Activated CD4-positive, alpha-beta memory T cell treated with anti-CD3 and anti-CD28 coated beads, Interleukin-2, amount 10 ng/mL, durations not matched to agents 7 days and 5 days (primary cell): Measurements from ENCODE around the gene ARHGAP10. TPM values are rescaled to one million over a fixed set of nuclear protein-coding genes. Genes with fewer than 3 reads are reported as not detected.

Experiments
- CTCF ChIA-PET: fragments of 350-600 bp; sonication (Branson Sonifier 250); formaldehyde crosslinking; loops from one replicate; lab custom pipeline; 2021; ENCODE audit warnings: antibody characterized with exemption, inconsistent platforms; lab: Charles Lee
- POLR2A ChIA-PET: fragments of 350-600 bp; sonication (Branson Sonifier 250); formaldehyde crosslinking; loops from one replicate; lab custom pipeline; 2021; ENCODE audit warnings: antibody characterized with exemption; lab: Charles Lee
- DNase-seq: peaks from one replicate; pipeline ENCODE4 v3.0.0-alpha.2; 2020
- H3K27ac Mint-ChIP-seq: one replicate; pipeline ENCODE4 v1.8.0; 2021; ENCODE audit warnings: mild to moderate bottlenecking, mixed read lengths
- H3K27me3 Mint-ChIP-seq: one replicate; pipeline ENCODE4 v1.8.0; 2021; ENCODE audit warnings: mixed read lengths
- H3K36me3 Mint-ChIP-seq: one replicate; pipeline ENCODE4 v1.8.0; 2021; ENCODE audit warnings: low read depth, mixed read lengths
- H3K4me1 Mint-ChIP-seq: one replicate; pipeline ENCODE4 v1.8.0; 2021; ENCODE audit warnings: mixed read lengths
- H3K4me3 Mint-ChIP-seq: one replicate; pipeline ENCODE4 v1.8.0; 2021; ENCODE audit warnings: mild to moderate bottlenecking, mixed read lengths
- H3K9me3 Mint-ChIP-seq: one replicate; pipeline ENCODE4 v1.8.0; 2021; ENCODE audit warnings: mixed read lengths
- total RNA-seq, 2 experiments: library from RNA; stranded (reverse); gene quantifications; one replicate each; pipeline ENCODE4 v1.2.3, GENCODE V29; 2021

The ARHGAP10 gene, protein sequence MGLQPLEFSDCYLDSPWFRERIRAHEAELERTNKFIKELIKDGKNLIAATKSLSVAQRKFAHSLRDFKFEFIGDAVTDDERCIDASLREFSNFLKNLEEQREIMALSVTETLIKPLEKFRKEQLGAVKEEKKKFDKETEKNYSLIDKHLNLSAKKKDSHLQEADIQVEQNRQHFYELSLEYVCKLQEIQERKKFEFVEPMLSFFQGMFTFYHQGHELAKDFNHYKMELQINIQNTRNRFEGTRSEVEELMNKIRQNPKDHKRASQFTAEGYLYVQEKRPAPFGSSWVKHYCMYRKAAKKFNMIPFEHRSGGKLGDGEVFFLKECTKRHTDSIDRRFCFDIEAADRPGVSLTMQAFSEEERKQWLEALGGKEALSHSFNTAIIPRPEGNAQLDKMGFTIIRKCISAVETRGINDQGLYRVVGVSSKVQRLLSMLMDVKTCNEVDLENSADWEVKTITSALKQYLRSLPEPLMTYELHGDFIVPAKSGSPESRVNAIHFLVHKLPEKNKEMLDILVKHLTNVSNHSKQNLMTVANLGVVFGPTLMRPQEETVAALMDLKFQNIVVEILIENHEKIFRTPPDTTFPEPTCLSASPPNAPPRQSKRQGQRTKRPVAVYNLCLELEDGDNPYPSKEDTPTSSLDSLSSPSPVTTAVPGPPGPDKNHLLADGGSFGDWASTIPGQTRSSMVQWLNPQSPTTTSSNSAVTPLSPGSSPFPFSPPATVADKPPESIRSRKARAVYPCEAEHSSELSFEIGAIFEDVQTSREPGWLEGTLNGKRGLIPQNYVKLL
- 10 to 100 TPM; 19.7 to 22.2 TPM for total RNA-seq

DNA sequence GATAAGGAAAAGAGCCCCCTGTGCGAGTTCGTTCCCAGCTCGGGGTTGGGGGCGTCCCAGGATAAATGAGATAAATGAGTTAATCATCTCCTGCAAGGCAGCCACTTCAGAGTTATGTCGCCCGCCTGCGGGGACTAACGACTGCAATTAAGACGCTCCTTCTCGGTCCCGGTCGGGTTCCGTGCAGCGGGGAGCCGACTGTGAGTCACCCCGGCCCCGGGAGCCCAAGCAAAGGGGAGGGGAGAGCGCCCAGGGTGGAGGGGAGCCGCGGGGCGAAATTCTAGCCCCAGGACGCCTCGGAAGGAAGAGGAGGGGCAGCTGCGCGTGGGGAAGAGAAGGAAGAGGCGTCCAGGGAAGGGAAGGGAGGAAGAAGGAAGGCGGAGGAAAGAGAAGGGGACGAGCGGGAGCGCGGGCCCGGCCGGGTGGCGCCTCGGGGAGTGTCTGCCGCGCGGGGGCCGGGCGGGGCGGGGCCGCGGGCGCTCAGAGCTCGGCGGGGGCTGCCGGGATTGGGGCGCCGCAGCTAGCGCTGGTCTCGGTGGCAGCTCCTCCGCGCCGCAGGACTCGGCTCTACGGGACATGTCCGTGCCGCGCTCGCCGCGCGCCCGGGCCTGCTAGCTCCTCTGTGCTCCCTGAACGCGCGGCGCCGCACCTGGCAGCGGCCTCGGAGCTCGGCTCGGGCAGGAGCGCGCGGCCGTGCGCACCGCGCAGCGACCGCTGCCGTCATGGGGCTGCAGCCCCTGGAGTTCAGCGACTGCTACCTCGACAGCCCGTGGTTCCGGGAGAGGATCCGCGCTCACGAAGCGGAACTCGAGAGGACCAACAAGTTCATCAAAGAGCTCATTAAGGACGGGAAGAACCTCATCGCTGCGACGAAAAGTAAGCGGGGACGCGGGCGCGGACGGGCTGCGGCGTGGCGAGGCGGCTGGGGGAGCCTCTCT is at the start of gene ARHGAP10:
Gene ARHGAP10 (plus strand): TSS at position 509 of the 938 bp plus-strand sequence. CDS start 214 bp downstream, at position 723.
- peak; percentile 71 for DNase-seq
- Mint-ChIP-seq H3K9me3 (no peaks in the 10 kb centered on the region), H3K27me3 (peaks cover 12% of the 10 kb centered on the region), H3K4me3 (peak within 1 kb of the TSS; percentile 95), H3K36me3 (peaks cover 7% of the 10 kb centered on the region), H3K27ac (peak within 1 kb of the TSS; percentile 91), H3K4me1 (peaks cover 55% of the 10 kb centered on the region)
- ChIA-PET POLR2A (interaction anchor here (0.7 to 4.7 kb wide), 31 partner anchors 10 to 711 kb away, joined by 3 to 56 read pairs (median 4); partner anchors contain the start of genes NR3C2, PRMT9 and TMEM184C), CTCF (interaction anchor here (0.6 to 9.5 kb wide), 14 partner anchors 9 to 134 kb away, joined by 3 to 74 read pairs (median 4); partner anchors contain the start of genes PRMT9 and TMEM184C)

DNA sequence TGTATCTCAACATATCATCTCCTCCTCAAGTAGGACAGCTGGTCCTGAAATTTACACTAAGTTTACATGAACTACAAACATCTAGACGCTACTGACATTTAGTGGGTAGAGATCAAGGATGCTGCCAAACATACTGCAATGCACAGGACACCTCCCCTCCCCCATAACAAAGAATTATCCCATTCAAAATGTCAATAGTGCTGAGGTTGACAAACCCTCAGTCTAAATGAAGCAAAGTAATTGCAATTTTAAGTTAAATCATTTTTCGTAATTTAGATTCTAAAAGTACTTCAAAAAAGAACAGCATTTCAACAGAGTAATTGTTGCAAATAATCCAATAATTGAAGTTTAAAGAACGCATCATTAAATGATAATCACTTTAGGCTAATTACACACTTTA is 49.1 kb upstream of the ARHGAP10 start:
- H3K27ac Mint-ChIP-seq, result peak overlapping the region; percentile 83
- peak overlapping the region; percentile 89 for H3K4me3 Mint-ChIP-seq
- CTCF ChIA-PET, result interaction anchor here (0.9 to 4.7 kb wide), 4 partner anchors 9 to 183 kb away, joined by 3 to 40 read pairs (median 10); partner anchors contain the start of gene TMEM184C
- no peak for DNase-seq
- POLR2A ChIA-PET, result interaction anchor here (1.1 to 2.7 kb wide), 11 partner anchors 9 to 374 kb away, joined by 3 to 56 read pairs (median 5); partner anchors contain the start of genes ARHGAP10 and TMEM184C
- H3K27me3 Mint-ChIP-seq, result peaks cover 7% of the 10 kb centered on the region
- H3K36me3 Mint-ChIP-seq, result peaks cover 32% of the 10 kb centered on the region
- no peaks in the 10 kb centered on the region for H3K9me3 Mint-ChIP-seq
- H3K4me1 Mint-ChIP-seq, result peaks cover 40% of the 10 kb centered on the region

DNA sequence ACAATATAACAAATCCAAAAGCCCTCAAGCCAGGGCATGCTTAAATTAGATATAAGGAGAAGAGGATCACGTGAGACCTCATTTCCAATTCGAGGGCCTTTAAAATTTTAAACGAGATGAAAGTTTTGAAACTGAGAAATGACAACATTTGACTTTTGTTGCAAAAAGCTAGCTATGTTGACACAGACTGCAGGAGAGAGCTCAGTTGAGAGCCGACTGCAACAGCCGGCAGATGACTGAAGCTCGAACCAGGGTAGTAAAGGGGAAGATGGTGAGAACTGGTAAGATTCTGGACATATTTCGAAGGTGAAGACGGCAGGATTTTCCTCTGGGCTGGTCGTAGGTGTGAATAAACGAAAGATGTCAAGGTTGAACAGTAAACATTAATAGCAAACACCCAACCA is 48.7 kb upstream of the ARHGAP10 start:
- peak overlapping the region; percentile 83 for H3K27ac Mint-ChIP-seq
- CTCF ChIA-PET, result interaction anchor here (0.7 to 4.7 kb wide), 8 partner anchors 9 to 183 kb away, joined by 3 to 40 read pairs (median 4); partner anchors contain the start of gene TMEM184C
- DNase-seq, result peak; percentile 24

DNA sequence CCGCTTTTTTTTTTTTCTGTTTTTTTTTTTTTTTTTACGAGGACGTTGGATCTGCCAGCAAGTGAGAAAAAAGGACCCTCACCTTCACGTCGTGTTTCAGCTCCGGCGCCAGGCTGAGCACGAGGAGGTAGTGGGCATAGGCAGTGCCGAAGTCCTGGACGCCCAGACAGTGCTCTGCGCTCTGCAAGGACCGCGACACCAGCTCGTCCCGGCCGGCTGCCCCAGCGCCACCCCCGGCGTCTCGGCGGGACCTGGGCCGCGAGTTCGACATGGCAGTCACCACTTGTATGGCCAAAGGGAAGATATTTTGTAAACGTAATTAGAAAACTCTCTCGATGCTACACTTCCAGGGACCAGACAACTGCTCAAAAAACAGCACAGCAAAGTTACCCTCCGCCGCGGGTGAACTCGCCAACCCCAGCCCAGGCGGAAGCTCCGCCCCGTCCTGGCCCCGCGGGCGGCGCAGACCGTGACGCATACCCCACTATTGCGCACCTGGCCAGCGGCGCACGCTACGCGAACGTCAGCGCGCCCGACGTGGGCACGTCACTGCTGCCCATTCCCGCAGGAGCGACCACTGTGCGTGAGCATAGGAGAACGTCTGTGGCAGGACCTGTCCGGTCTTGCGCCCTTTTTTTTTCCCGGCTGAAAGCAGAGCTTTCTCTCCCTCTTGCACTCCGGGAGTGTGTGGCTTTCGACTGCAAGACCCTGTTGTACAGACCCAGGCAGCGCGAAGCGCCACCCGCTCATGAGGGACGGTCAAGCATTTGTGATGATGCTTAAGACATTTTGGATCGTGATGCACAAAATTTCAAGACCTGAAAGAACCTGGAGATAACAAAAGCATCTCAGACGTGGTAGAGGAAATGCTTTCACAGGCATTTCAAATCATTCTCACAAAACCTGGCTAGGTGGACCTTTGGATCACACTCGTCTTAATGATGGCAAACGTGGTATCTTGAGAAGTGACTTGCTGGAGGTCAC is 47.9 kb upstream of the ARHGAP10 start, which contains the start of gene PRMT9:
Gene PRMT9 (minus strand): TSS at position 447 of the 984 bp plus-strand sequence. CDS start 176 bp downstream, at position 271.
- ChIA-PET POLR2A (interaction anchor here (0.8 to 2.7 kb wide), 20 partner anchors 10 to 758 kb away, joined by 3 to 56 read pairs (median 4); partner anchors contain the start of genes ARHGAP10, NR3C2 and TMEM184C), CTCF (interaction anchor here (0.7 to 4.7 kb wide), 11 partner anchors 10 to 182 kb away, joined by 3 to 40 read pairs (median 3); partner anchors contain the start of genes ARHGAP10 and TMEM184C)
- no peaks in the 10 kb centered on the region for H3K9me3 Mint-ChIP-seq
- H3K4me1 Mint-ChIP-seq, result peaks cover 46% of the 10 kb centered on the region
- peak within 1 kb of the TSS; percentile 89 for H3K4me3 Mint-ChIP-seq
- H3K27ac Mint-ChIP-seq, result peak within 1 kb of the TSS; percentile 83
- H3K27me3 Mint-ChIP-seq, result peaks cover 7% of the 10 kb centered on the region
- DNase-seq, result peak; percentile 91
- H3K36me3 Mint-ChIP-seq, result peaks cover 23% of the 10 kb centered on the region

More for the DNA sequence above, 48.7 kb upstream of the ARHGAP10 start:
- Mint-ChIP-seq H3K4me1 (peaks cover 40% of the 10 kb centered on the region), H3K9me3 (no peaks in the 10 kb centered on the region), H3K4me3 (peak overlapping the region; percentile 89), H3K27me3 (peaks cover 7% of the 10 kb centered on the region), H3K36me3 (peaks cover 29% of the 10 kb centered on the region)
- POLR2A ChIA-PET, result interaction anchor here (0.8 to 2.7 kb wide), 16 partner anchors 9 to 759 kb away, joined by 3 to 56 read pairs (median 4); partner anchors contain the start of genes ARHGAP10, NR3C2 and TMEM184C

DNA sequence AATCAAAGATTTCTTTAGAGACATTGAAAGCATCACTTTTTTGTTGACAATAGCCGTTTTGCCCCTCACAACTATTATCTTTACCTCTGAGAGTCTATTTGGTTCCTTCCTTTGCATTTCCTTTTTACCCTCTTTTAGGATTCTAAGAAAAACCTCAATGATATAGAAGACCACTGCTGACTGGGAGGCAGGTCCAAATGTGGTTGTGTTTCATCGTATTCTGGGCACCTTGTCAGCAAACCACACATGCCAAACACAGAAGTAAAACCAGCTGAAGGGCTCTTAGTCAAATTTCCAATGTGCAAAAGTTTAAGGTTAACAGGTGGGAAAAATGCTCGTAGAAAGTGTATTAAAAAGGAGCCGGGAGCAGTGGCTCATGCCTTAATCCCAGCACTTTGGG is 42.8 kb upstream of the ARHGAP10 start:
- ChIA-PET POLR2A (interaction anchor here (2.4 to 2.6 kb wide), 3 partner anchors 43 to 105 kb away, joined by 9 to 14 read pairs (median 13); partner anchors contain the start of genes ARHGAP10 and TMEM184C), CTCF (interaction anchor here (0.9 to 2.7 kb wide), 5 partner anchors 10 to 178 kb away, joined by 3 to 14 read pairs (median 3); partner anchors contain the start of gene ARHGAP10)
- H3K9me3 Mint-ChIP-seq, result no peaks in the 10 kb centered on the region
- peak; percentile 59 for DNase-seq
- peaks cover 2% of the 10 kb centered on the region for H3K36me3 Mint-ChIP-seq
- H3K4me3 Mint-ChIP-seq, result peak overlapping the region; percentile 38
- H3K27me3 Mint-ChIP-seq, result peaks cover 11% of the 10 kb centered on the region
- peaks cover 34% of the 10 kb centered on the region for H3K4me1 Mint-ChIP-seq
- H3K27ac Mint-ChIP-seq, result peak overlapping the region; percentile 89

DNA sequence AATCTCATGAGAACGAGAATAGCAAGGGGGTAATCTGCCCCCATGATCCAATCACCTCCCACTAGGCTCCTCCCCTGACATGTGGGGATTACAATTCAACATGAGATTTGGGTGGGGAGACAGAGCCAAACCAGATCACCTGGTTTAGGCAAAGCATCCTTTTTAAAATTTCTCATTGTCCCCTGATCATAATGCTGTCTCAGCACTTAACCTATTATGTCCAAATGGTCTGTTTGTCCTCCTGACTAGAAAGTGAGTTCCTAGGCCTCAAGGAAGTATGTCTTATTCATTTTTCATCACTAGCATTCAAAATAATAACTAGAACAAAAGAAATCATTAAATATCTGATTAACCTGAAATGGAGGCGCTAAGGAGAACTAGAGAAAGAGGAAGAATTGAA is 40.1 kb upstream of the ARHGAP10 start:
- H3K4me3 Mint-ChIP-seq, result no peak overlapping the region
- POLR2A ChIA-PET, result no interaction called here

DNA sequence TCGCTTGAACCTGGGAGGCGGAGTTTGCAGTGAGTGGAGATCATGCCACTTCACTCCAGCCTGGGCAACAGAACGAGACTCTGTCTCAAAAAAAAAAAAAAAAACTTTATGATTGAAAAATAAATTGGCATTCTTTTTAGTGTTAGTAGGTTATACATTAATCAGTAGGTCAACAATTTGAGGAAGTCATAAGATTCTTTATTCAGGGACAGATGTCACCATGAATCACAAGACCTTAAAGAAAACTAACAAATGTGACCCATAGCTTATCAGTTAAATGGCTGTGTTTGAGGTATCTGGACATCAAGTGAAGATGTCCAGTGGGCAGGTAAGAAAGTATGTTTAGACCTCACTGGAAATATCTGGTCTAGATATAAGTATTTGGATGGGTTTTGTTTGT is 38.7 kb upstream of the ARHGAP10 start:
- ChIA-PET POLR2A (no interaction called here), CTCF (interaction anchor here (2.1 kb wide), 1 partner anchor 174 kb away, joined by 11 read pairs; no protein-coding TSS in a partner anchor)
- peaks cover 19% of the 10 kb centered on the region for H3K4me1 Mint-ChIP-seq

More for the DNA sequence above, 40.1 kb upstream of the ARHGAP10 start:
- Mint-ChIP-seq H3K27ac (no peak overlapping the region), H3K27me3 (peaks cover 9% of the 10 kb centered on the region), H3K9me3 (no peaks in the 10 kb centered on the region), H3K4me1 (peaks cover 25% of the 10 kb centered on the region), H3K36me3 (peaks cover 2% of the 10 kb centered on the region)
- CTCF ChIA-PET, result interaction anchor here (2.1 kb wide), 1 partner anchor 175 kb away, joined by 11 read pairs; no protein-coding TSS in a partner anchor
- no peak for DNase-seq

DNA sequence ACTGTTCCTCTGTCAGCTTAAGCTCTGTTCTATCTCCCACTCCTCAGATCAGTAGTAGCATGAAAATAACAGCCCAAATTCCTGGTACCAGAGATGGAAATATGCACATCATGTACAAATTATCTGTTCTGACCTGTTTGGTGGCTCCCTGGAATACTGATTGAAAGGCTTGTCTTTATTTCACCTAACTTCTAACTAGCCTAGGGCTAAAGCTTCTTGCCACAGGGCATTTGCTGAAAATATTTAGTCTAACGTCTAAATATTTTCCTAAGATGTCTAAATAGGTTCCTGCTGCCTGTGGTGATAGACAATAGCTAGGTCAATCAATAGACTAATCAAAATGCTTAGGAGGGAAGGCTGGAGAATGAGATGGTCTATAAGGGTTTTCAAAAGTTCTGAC is 35.0 kb upstream of the ARHGAP10 start:
- ChIA-PET POLR2A (interaction anchor here (1.4 kb wide), 1 partner anchor 12 kb away, joined by 6 read pairs; the partner anchor contains the start of gene PRMT9), CTCF (interaction anchor here (1.0 to 2.0 kb wide), 2 partner anchors 168 to 170 kb away, joined by 3 to 8 read pairs; no protein-coding TSS in a partner anchor)
- no peaks in the 10 kb centered on the region for H3K9me3 Mint-ChIP-seq
- no peak overlapping the region for H3K4me3 Mint-ChIP-seq
- no peak for DNase-seq
- H3K4me1 Mint-ChIP-seq, result no peaks in the 10 kb centered on the region
- H3K27ac Mint-ChIP-seq, result no peak overlapping the region
- no peaks in the 10 kb centered on the region for H3K36me3 Mint-ChIP-seq
- H3K27me3 Mint-ChIP-seq, result peaks cover 22% of the 10 kb centered on the region

More for the DNA sequence above, 38.7 kb upstream of the ARHGAP10 start:
- no peak overlapping the region for H3K4me3 Mint-ChIP-seq
- no peaks in the 10 kb centered on the region for H3K9me3 Mint-ChIP-seq
- no peak overlapping the region for H3K27ac Mint-ChIP-seq
- no peak for DNase-seq
- peaks cover 16% of the 10 kb centered on the region for H3K27me3 Mint-ChIP-seq
- peaks cover 2% of the 10 kb centered on the region for H3K36me3 Mint-ChIP-seq

DNA sequence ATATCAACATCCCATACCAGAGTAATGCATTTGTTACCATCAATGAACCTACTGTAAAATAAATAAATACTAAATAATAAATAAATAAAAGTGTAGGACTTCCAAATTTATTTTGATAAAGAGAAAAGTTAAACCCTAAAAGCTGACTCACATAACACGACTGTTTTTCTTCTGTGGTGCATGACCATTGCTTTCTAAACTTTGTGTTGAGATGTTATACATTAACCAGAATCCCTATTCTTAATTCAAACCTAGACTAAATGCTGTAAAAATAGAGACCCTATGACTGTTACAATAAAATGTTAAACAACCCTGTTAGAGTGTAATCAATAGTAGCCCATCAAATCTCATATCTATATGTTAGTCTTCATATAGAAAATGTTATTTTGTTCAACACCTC is 27.0 kb upstream of the ARHGAP10 start:
- H3K9me3 Mint-ChIP-seq, result no peaks in the 10 kb centered on the region
- CTCF ChIA-PET, result interaction anchor here (1.3 to 4.3 kb wide), 2 partner anchors 13 to 162 kb away, joined by 3 to 27 read pairs; no protein-coding TSS in a partner anchor
- H3K4me1 Mint-ChIP-seq, result peaks cover 11% of the 10 kb centered on the region
- no peak for DNase-seq
- H3K27me3 Mint-ChIP-seq, result peaks cover 20% of the 10 kb centered on the region
- no peak overlapping the region for H3K4me3 Mint-ChIP-seq
- POLR2A ChIA-PET, result no interaction called here
- no peak overlapping the region for H3K27ac Mint-ChIP-seq
- no peaks in the 10 kb centered on the region for H3K36me3 Mint-ChIP-seq
